Tibial nerve (tissue), 4 donors: Measurements from ENCODE around the gene IL17C. TPM values are rescaled to one million over a fixed set of nuclear protein-coding genes. Genes with fewer than 3 reads are reported as not detected.

ENCODE experiments used
- DNase-seq, 2 donors: peaks; one replicate each; pipeline ENCODE4 v3.0.0-alpha.2; 2019; ENCODE audit warnings: low spot score in 2 of 2
- H3K27ac ChIP-seq, 4 donors: fragments of 200-600 bp; sonication (generic) in 3 of 4; one replicate each; pipeline ENCODE4 v1.5.1; 2017 to 2019; ENCODE audit warnings: mild to moderate bottlenecking in 1 of 4
- H3K27me3 ChIP-seq, 2 donors: fragments of 200-600 bp; sonication (generic) in 1 of 2; one replicate each; pipeline versions ENCODE4 v1.5.1 to v1.6.0; 2017 to 2019
- H3K36me3 ChIP-seq, 3 donors: fragments of 200-600 bp; sonication (generic); one replicate each; pipeline ENCODE4 v1.5.1; 2018 to 2019
- H3K4me1 ChIP-seq, 4 donors: fragments of 200-600 bp; sonication (generic) in 3 of 4; one replicate each; pipeline ENCODE4 v1.5.1; 2017 to 2019
- H3K4me3 ChIP-seq, 4 donors: fragments of 200-600 bp; sonication (generic) in 3 of 4; one replicate each; pipeline ENCODE4 v1.5.1; 2017 to 2019; ENCODE audit warnings: mild to moderate bottlenecking in 1 of 4, moderate library complexity in 1 of 4
- H3K9me3 ChIP-seq, 4 donors: fragments of 200-600 bp; sonication (generic) in 3 of 4; one replicate each; pipeline ENCODE4 v1.5.1; 2017 to 2019
- CTCF ChIP-seq, 5 experiments: fragments of 200-600 bp in 3 of 5; fragments of 450-650 bp in 2 of 5; sonication (generic) in 3 of 5; IDR thresholded peaks; one replicate each; pipeline ENCODE4 v1.5.1; 2016 to 2019; ENCODE audit warnings: antibody characterized with exemption in 5 of 5, mild to moderate bottlenecking in 3 of 5, moderate library complexity in 2 of 5
- EP300 ChIP-seq, 2 donors: sonication (generic); formaldehyde crosslinking; IDR thresholded peaks; one replicate each; pipeline ENCODE4 v1.6.1; 2017; ENCODE audit warnings: antibody characterized with exemption in 2 of 2, mild to moderate bottlenecking in 1 of 2
- POLR2A ChIP-seq, 2 donors: fragments of 450-650 bp; IDR thresholded peaks; one replicate each; pipeline ENCODE4 v1.6.1; 2017; ENCODE audit warnings: antibody characterized with exemption in 2 of 2, mild to moderate bottlenecking in 2 of 2, moderate library complexity in 2 of 2
- WGBS, 2 donors: methylation state at CpG; one replicate each; pipeline ENCODE4 v1.1.5; 2018; 5-methylcytosine and 5-hydroxymethylcytosine counted together
- total RNA-seq, 4 donors: library from RNA; depleted of rRNA; stranded (reverse); fragments of >200 nt; gene quantifications; one replicate each; pipeline ENCODE4 v1.1.0, GENCODE V29; 2016

IL17C gene
- total RNA-seq, 4 donors from 2014 or later: not detected

GRCh38 chr16:88681709-88682451, 43.5 kb downstream of the IL17C start:
- Histone ChIP-seq H3K36me3 (peaks cover 0 to 2% (median 0%) of the 10 kb centered on the region in 3 donors), H3K4me3 (no peak overlapping the region), H3K9me3 (no peaks in the 10 kb centered on the region), H3K27ac (peak overlapping the region in 3 of 4 donors; percentile 27 to 78 (median 57)), H3K4me1 (peaks cover 0 to 33% (median 23%) of the 10 kb centered on the region in 4 donors), H3K27me3 (peaks cover 0 to 70% of the 10 kb centered on the region in 2 donors)
- TF ChIP-seq EP300 (IDR thresholded peaks at IDR 0.05) (peak in 1 of 2 donors; percentile 22), CTCF (IDR thresholded peaks at IDR 0.05) (no peak), POLR2A (IDR thresholded peaks at IDR 0.05) (no peak)
- 21 to 24% methylated on average over 16 to 18 of the region's 21 CpGs for WGBS, 2 donors
- peak in 1 of 2 donors; percentile 45 for DNase-seq

- no peak overlapping the region for H3K27ac ChIP-seq
- no peak for DNase-seq
- 65 to 66% methylated on average over 15 of the region's 15 CpGs for WGBS, 2 donors
- H3K27me3 ChIP-seq: peaks cover 0 to 82% of the 10 kb centered on the region in 2 donors
- peak overlapping the region in 1 of 4 donors; percentile 70 for H3K4me3 ChIP-seq
- H3K36me3 ChIP-seq: no peaks in the 10 kb centered on the region
- peaks cover 0 to 38% (median 24%) of the 10 kb centered on the region in 4 donors for H3K4me1 ChIP-seq
- no peak for TF ChIP-seq EP300 (IDR thresholded peaks at IDR 0.05)
- TF ChIP-seq CTCF (IDR thresholded peaks at IDR 0.05): no peak
- no peak for TF ChIP-seq POLR2A (IDR thresholded peaks at IDR 0.05)
- H3K9me3 ChIP-seq: no peaks in the 10 kb centered on the region
These were observed 46.3 kb downstream of the IL17C start for GRCh38 chr16:88684569-88685155.

GRCh38 chr16:88685156-88686061, 47.0 kb downstream of the IL17C start:
- DNase-seq: no peak
- Histone ChIP-seq H3K4me3 (peak overlapping the region; percentile 29 to 70 (median 48)), H3K27ac (peak overlapping the region; percentile 20 to 78 (median 66)), H3K27me3 (peaks cover 0 to 89% of the 10 kb centered on the region in 2 donors), H3K9me3 (no peaks in the 10 kb centered on the region), H3K36me3 (no peaks in the 10 kb centered on the region), H3K4me1 (peaks cover 0 to 38% (median 24%) of the 10 kb centered on the region in 4 donors)
- 3 to 7% methylated on average over 26 to 28 of the region's 33 CpGs for WGBS, 2 donors
- TF ChIP-seq EP300 (IDR thresholded peaks at IDR 0.05) (no peak), CTCF (IDR thresholded peaks at IDR 0.05) (peak; percentile 36 to 67 (median 47))

- Histone ChIP-seq H3K27ac (peak overlapping the region; percentile 20 to 78 (median 66)), H3K4me3 (peak overlapping the region; percentile 29 to 70 (median 48)), H3K36me3 (no peaks in the 10 kb centered on the region), H3K9me3 (no peaks in the 10 kb centered on the region), H3K27me3 (peaks cover 0 to 88% of the 10 kb centered on the region in 2 donors), H3K4me1 (peaks cover 0 to 38% (median 23%) of the 10 kb centered on the region in 4 donors)
- 0% methylated on average over 4 of the region's 25 CpGs; no CpG with 5 or more reads in 1 of the 2 donors for WGBS, 2 donors
- no peak for DNase-seq
- no peak for TF ChIP-seq CTCF (IDR thresholded peaks at IDR 0.05)
- no peak for TF ChIP-seq EP300 (IDR thresholded peaks at IDR 0.05)
- no peak for TF ChIP-seq POLR2A (IDR thresholded peaks at IDR 0.05)
These were observed 47.7 kb downstream of the IL17C start for GRCh38 chr16:88686062-88686438.
